ENCODE data around the gene LRRC25. TPM values are rescaled to one million over a fixed set of nuclear protein-coding genes. Genes with fewer than 3 reads are reported as not detected.
"Not testable (repeated sequence)": the region's sequence is repeated elsewhere in the genome, so short reads cannot be mapped to it uniquely, and the experiment has no call there.

LRRC25 gene
- total RNA-seq, 1 donor from 2014 or later, result 0.08 TPM

DNA sequence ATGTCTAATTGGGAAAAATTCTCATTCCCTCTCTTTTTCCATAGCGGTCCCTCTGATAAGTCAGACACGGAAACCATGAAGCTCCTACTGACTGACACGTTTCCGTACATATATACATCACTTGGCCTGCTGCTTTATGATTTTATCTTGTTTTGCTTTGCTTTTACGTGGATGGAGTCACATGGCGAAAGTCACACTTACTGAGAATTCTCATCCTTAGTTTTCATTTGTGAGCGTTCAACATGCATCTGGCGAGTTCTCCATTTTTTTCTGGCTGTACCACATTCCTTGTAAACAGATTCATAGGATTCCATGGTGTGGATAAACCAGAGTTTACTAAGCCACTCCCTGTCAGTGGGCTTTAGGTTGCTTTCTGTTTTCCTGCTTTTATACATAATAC, 35.8 kb downstream of the LRRC25 start:
- no peaks in the 10 kb centered on the region for H3K27me3 ChIP-seq (ENCODE audit: control insufficient read depth, insufficient read depth, low read length)
- TF ChIP-seq, protein P1, sequence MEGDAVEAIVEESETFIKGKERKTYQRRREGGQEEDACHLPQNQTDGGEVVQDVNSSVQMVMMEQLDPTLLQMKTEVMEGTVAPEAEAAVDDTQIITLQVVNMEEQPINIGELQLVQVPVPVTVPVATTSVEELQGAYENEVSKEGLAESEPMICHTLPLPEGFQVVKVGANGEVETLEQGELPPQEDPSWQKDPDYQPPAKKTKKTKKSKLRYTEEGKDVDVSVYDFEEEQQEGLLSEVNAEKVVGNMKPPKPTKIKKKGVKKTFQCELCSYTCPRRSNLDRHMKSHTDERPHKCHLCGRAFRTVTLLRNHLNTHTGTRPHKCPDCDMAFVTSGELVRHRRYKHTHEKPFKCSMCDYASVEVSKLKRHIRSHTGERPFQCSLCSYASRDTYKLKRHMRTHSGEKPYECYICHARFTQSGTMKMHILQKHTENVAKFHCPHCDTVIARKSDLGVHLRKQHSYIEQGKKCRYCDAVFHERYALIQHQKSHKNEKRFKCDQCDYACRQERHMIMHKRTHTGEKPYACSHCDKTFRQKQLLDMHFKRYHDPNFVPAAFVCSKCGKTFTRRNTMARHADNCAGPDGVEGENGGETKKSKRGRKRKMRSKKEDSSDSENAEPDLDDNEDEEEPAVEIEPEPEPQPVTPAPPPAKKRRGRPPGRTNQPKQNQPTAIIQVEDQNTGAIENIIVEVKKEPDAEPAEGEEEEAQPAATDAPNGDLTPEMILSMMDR (IDR thresholded peaks at IDR 0.05; ENCODE audit: insufficient read depth, low read length, poor library complexity, severe bottlenecking), result no peak
- H3K4me3 ChIP-seq (ENCODE audit: low read depth, low read length), result no peak overlapping the region
- peaks cover 1% of the 10 kb centered on the region for H3K36me3 ChIP-seq (ENCODE audit: control insufficient read depth, insufficient read depth, low read length)
- DNase-seq (ENCODE audit: low read depth), result no peak

DNA sequence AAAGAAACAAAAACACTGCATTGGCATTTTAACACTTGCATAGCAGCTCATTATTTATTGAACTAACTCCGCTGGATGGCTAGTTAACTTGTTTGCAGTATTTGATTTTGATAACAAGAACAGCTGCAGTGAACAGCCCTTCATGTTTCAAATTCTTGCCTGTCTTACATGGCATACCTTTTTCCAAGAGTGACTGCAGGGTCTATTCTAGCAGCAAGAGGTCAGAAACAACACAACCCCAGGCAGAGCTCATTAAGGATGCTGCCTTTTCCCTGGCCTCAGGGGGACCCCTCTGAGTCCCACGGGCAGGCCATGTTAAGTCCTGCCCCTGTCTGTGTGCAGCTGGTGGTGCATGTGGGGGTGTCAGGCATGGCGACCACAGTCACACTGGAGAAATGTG, 40.4 kb downstream of the LRRC25 start:
- TF ChIP-seq, protein P1 (IDR thresholded peaks at IDR 0.05; ENCODE audit: insufficient read depth, low read length, poor library complexity, severe bottlenecking), result no peak
- no peaks in the 10 kb centered on the region for H3K27me3 ChIP-seq (ENCODE audit: control insufficient read depth, insufficient read depth, low read length)
- H3K36me3 ChIP-seq (ENCODE audit: control insufficient read depth, insufficient read depth, low read length), result peaks cover 3% of the 10 kb centered on the region
- DNase-seq (ENCODE audit: low read depth), result no peak
- H3K4me3 ChIP-seq (ENCODE audit: low read depth, low read length), result no peak overlapping the region

DNA sequence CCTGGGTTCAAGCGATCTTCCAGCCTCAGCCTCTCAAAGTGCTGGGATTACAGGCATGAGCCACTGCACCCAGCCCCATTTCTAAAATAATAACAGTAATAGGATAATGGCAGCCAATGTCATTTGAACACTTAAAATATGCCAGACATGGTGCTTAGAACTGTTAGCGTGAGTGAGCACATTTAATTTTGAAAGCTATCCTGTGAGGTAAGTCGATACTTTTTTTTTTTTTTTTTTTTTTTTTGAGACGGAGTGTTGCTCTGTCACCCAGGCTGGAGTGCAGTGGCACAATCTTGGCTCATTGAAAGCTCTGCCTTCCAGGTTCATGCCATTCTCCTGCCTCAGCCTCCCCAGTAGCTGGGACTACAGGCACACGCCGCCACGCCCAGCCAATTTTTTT, 42.7 kb downstream of the LRRC25 start:
- H3K36me3 ChIP-seq (ENCODE audit: control insufficient read depth, insufficient read depth, low read length); H3K27me3 ChIP-seq (ENCODE audit: control insufficient read depth, insufficient read depth, low read length); DNase-seq (ENCODE audit: low read depth); H3K4me3 ChIP-seq (ENCODE audit: low read depth, low read length): not testable (repeated sequence)

DNA sequence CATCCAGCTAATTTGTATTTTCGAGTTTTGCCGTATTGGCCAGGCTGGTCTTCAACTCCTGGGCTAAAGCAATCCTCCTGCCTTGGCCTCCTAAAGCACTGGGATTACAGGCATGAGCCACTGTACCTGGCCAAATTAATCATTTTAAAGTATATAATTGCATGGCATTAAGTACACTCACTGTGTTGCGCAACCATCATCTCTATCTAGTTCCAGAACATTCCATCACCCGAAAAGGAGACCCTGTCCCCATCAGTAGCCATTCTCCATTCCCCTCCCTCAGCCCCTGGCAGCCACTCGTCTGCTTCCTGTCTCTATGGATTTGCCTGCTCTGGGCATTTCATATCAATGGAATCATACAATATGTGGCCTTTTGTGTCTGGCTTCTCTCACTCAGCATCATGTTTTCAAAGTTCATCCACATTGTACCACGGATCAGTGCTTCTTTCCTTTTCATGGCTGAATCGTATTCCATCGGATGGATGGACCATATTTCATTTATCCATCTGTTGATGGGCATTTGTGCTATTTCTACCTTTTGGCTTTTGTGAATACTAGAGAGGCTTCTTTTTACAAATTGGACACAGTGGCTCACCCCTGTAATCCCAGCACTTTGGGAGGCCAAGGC, 43.9 kb downstream of the LRRC25 start:
- peaks cover 3% of the 10 kb centered on the region for H3K36me3 ChIP-seq (ENCODE audit: control insufficient read depth, insufficient read depth, low read length)
- H3K4me3 ChIP-seq (ENCODE audit: low read depth, low read length), result no peak overlapping the region
- no peak for DNase-seq (ENCODE audit: low read depth)
- TF ChIP-seq, protein P1 (IDR thresholded peaks at IDR 0.05; ENCODE audit: insufficient read depth, low read length, poor library complexity, severe bottlenecking), result no peak
- H3K27me3 ChIP-seq (ENCODE audit: control insufficient read depth, insufficient read depth, low read length), result no peaks in the 10 kb centered on the region

DNA sequence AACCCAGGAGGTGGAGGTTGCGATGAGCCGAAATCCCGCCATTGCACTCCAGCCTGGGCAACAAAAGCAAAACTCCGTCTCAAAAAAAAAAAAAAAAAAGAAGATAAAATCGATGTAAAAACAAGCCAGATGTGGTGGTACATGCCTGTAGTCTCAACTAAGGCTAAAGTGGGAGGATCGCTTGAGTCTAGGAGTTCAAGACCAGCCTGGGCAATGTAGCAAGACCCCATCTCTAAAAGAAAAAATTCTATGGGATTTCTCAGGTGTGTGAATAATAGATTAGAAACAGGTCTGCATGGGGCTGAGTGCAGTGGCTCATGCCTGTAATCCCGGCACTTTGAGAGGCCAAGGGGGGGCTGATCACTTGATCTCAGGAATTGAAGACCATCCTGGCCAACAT, 45.9 kb downstream of the LRRC25 start:
- H3K36me3 ChIP-seq (ENCODE audit: control insufficient read depth, insufficient read depth, low read length), result peaks cover 1% of the 10 kb centered on the region
- no peak overlapping the region for H3K4me3 ChIP-seq (ENCODE audit: low read depth, low read length)
- DNase-seq (ENCODE audit: low read depth), result no peak
- H3K27me3 ChIP-seq (ENCODE audit: control insufficient read depth, insufficient read depth, low read length), result no peaks in the 10 kb centered on the region
- TF ChIP-seq, protein P1 (IDR thresholded peaks at IDR 0.05; ENCODE audit: insufficient read depth, low read length, poor library complexity, severe bottlenecking), result no peak

DNA sequence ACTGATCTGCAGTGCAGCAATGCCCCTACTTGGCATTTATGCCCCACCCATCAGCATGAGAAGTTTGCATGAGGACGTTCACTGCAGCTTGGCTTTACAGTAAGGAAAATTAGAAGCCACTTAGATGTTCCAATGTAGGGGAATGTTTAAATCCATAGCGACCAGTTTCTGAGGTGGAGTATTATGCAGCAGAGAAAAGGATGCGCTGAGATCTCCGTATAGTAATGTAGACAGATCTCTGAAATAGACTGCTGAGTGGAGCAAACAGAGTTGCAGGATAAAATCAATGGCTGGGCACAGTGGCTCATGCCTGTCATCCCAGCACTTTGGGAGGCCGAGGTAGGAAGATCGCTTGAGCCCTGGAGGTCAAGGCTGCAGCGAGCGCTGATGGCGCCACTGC, 46.9 kb downstream of the LRRC25 start:
- no peaks in the 10 kb centered on the region for H3K27me3 ChIP-seq (ENCODE audit: control insufficient read depth, insufficient read depth, low read length)
- TF ChIP-seq, protein P1 (IDR thresholded peaks at IDR 0.05; ENCODE audit: insufficient read depth, low read length, poor library complexity, severe bottlenecking), result no peak
- DNase-seq (ENCODE audit: low read depth), result no peak
- H3K4me3 ChIP-seq (ENCODE audit: low read depth, low read length), result no peak overlapping the region
- H3K36me3 ChIP-seq (ENCODE audit: control insufficient read depth, insufficient read depth, low read length), result no peaks in the 10 kb centered on the region

Measured in kidney epithelial cell (primary cell).